GM06990 (cell line): ENCODE data around the gene CAMKMT.

Experiments
- DNase-seq: peaks from one replicate; pipeline ENCODE4 v3.0.0-alpha.2; 2011; ENCODE audit not compliant: insufficient read length; ENCODE audit errors: extremely low read depth
- H3K27me3 ChIP-seq: replicated peaks from 2 replicates; pipeline ENCODE4 v1.6.0; 2011; ENCODE audit warnings: low read length; ENCODE audit not compliant: control insufficient read depth, insufficient read depth
- H3K36me3 ChIP-seq: 2 replicates; pipeline ENCODE4 v1.5.1; 2011; ENCODE audit warnings: low read length; ENCODE audit not compliant: control insufficient read depth, insufficient read depth
- H3K4me3 ChIP-seq: replicated peaks from 2 replicates; pipeline ENCODE4 v1.5.1; 2011; ENCODE audit warnings: low read depth, mild to moderate bottlenecking, control low read depth, low read length
- CTCF ChIP-seq: IDR thresholded peaks from 2 replicates; pipeline ENCODE4 v1.5.1; 2011; ENCODE audit warnings: low read length, control low read depth, mild to moderate bottlenecking, inconsistent platforms; ENCODE audit not compliant: insufficient read depth, poor library complexity, severe bottlenecking

CAMKMT gene

GRCh38 chr2:44555700-44556099, 194.0 kb downstream of the CAMKMT start:
- Histone ChIP-seq H3K36me3 (no peaks in the 10 kb centered on the region), H3K27me3 (no peaks in the 10 kb centered on the region), H3K4me3 (no peak overlapping the region)
- DNase-seq, result no peak
- no peak for TF ChIP-seq CTCF

GRCh38 chr2:44559108-44559507, 197.4 kb downstream of the CAMKMT start:
- no peaks in the 10 kb centered on the region for H3K27me3 ChIP-seq
- H3K36me3 ChIP-seq, result no peaks in the 10 kb centered on the region
- H3K4me3 ChIP-seq, result no peak overlapping the region
- TF ChIP-seq CTCF, result no peak
- no peak for DNase-seq

GRCh38 chr2:44560352-44560751, 198.6 kb downstream of the CAMKMT start:
- Histone ChIP-seq H3K27me3 (no peaks in the 10 kb centered on the region), H3K4me3 (no peak overlapping the region), H3K36me3 (no peaks in the 10 kb centered on the region)
- no peak for DNase-seq
- peak; percentile 54 for TF ChIP-seq CTCF

- Histone ChIP-seq H3K27me3 (no peaks in the 10 kb centered on the region), H3K36me3 (no peaks in the 10 kb centered on the region), H3K4me3 (no peak overlapping the region)
- DNase-seq, result no peak
- TF ChIP-seq CTCF, result no peak
These were observed 199.2 kb downstream of the CAMKMT start for GRCh38 chr2:44560941-44561340.

GRCh38 chr2:44562737-44563136, 201.0 kb downstream of the CAMKMT start:
- no peaks in the 10 kb centered on the region for H3K36me3 ChIP-seq
- DNase-seq, result no peak
- H3K4me3 ChIP-seq, result no peak overlapping the region
- TF ChIP-seq CTCF, result no peak
- H3K27me3 ChIP-seq, result no peaks in the 10 kb centered on the region

GRCh38 chr2:44564752-44565151, 203.0 kb downstream of the CAMKMT start:
- TF ChIP-seq CTCF, result no peak
- Histone ChIP-seq H3K27me3 (no peaks in the 10 kb centered on the region), H3K36me3 (no peaks in the 10 kb centered on the region), H3K4me3 (no peak overlapping the region)
- DNase-seq, result no peak
